Measurements from ENCODE around the gene CD300LB. TPM values are rescaled to one million over a fixed set of nuclear protein-coding genes. Genes with fewer than 3 reads are reported as not detected.

CD300LB gene
- total RNA-seq, 1 experiment from 2014 or later: not detected

DNA sequence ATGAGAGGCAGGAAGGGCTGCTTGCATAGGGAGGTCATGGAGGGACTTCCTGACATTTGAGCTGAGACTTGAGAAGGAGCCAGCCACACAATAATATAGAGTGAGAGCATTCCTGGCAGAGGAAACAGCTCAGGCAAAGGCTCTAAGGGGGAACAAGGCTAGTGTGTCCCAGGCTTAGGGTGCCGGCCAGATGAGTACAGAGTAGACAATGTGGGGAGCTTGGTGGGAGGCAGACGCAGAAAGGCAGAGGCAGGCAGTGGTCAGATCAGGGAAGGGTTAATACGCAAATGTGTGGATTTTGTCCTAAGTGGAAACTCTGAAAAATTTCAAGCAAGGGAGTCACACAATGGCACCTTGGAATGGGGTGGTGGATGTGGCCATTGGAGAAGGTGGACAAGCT, 31.3 kb downstream of the CD300LB start:
- Histone ChIP-seq H3K4ac (ENCODE audit: low read depth, low read length) (no peak overlapping the region), H2AK5ac (ENCODE audit: insufficient read length, low read length) (no peak overlapping the region), H3K9ac (ENCODE audit: extremely low read depth, insufficient read length, low read length) (no peak overlapping the region), H3K23me2 (ENCODE audit: insufficient read length, low read depth, low read length, poor library complexity, severe bottlenecking) (no peaks in the 10 kb centered on the region), H2BK120ac (ENCODE audit: low read depth, low read length, poor library complexity, severe bottlenecking) (no peak overlapping the region), H2BK20ac (ENCODE audit: low read depth, low read length, poor library complexity, severe bottlenecking) (no peak overlapping the region), H3K4me1 (ENCODE audit: insufficient read depth, low read length) (no peaks in the 10 kb centered on the region), H3K9me3 (ENCODE audit: control insufficient read depth, low read depth, low read length) (no peaks in the 10 kb centered on the region), H3K27me3 (ENCODE audit: insufficient read depth, low read length) (no peaks in the 10 kb centered on the region), H4K91ac (ENCODE audit: insufficient read length, low read depth, low read length) (no peak overlapping the region), H2BK15ac (ENCODE audit: low read depth, low read length) (no peak overlapping the region), H2BK5ac (ENCODE audit: insufficient read length, low read length) (no peak overlapping the region), H4K20me1 (ENCODE audit: control insufficient read depth, insufficient read depth, insufficient read length) (no peaks in the 10 kb centered on the region), H3K14ac (ENCODE audit: insufficient read depth, low read length) (no peak overlapping the region), H3K79me2 (ENCODE audit: insufficient read depth, low read length) (no peaks in the 10 kb centered on the region), H2AFZ (ENCODE audit: low read length) (no peak overlapping the region), H4K8ac (replicated peaks; ENCODE audit: insufficient read length, low read depth, low read length) (no peak overlapping the region), H3T11ph (ENCODE audit: low read length) (no peak overlapping the region), H2BK12ac (ENCODE audit: insufficient read length, low read depth, low read length) (no peak overlapping the region), H3K18ac (ENCODE audit: insufficient read length, low read depth, low read length) (no peak overlapping the region), H3K56ac (ENCODE audit: insufficient read length, low read depth, low read length) (no peak overlapping the region), H3K27ac (ENCODE audit: insufficient read length, low read depth, low read length) (no peak overlapping the region), H4K5ac (ENCODE audit: insufficient read length, low read depth, low read length) (no peak overlapping the region), H3K79me1 (ENCODE audit: insufficient read depth, low read depth, low read length, poor library complexity, severe bottlenecking) (no peaks in the 10 kb centered on the region), H3K23ac (ENCODE audit: insufficient read length, low read depth, low read length) (no peak overlapping the region), H3K4me2 (ENCODE audit: insufficient read depth, insufficient read length, low read length) (no peak overlapping the region)
- H3K36me3 Mint-ChIP-seq (ENCODE audit: insufficient read depth in 1 of 3, low read depth in 3 of 3): no peaks in the 10 kb centered on the region
- no CpG with 5 or more reads among the region's 3 CpGs for WGBS (ENCODE audit: extremely low coverage, insufficient read length, low lambda C conversion rate)
- peaks cover 13% of the 10 kb centered on the region for H3K27me3 Mint-ChIP-seq (ENCODE audit: low read depth)
- no peak overlapping the region for H3K4me3 Mint-ChIP-seq
- H3K9me3 Mint-ChIP-seq: no peaks in the 10 kb centered on the region
- no peak for DNase-seq
- H3K4me1 Mint-ChIP-seq: peaks cover 0 to 4% of the 10 kb centered on the region in 2 experiments; a peak in 2 of 4 replicates
- no peak overlapping the region; a peak in 1 of 7 replicates for H3K27ac Mint-ChIP-seq
- TF ChIP-seq, protein P1, sequence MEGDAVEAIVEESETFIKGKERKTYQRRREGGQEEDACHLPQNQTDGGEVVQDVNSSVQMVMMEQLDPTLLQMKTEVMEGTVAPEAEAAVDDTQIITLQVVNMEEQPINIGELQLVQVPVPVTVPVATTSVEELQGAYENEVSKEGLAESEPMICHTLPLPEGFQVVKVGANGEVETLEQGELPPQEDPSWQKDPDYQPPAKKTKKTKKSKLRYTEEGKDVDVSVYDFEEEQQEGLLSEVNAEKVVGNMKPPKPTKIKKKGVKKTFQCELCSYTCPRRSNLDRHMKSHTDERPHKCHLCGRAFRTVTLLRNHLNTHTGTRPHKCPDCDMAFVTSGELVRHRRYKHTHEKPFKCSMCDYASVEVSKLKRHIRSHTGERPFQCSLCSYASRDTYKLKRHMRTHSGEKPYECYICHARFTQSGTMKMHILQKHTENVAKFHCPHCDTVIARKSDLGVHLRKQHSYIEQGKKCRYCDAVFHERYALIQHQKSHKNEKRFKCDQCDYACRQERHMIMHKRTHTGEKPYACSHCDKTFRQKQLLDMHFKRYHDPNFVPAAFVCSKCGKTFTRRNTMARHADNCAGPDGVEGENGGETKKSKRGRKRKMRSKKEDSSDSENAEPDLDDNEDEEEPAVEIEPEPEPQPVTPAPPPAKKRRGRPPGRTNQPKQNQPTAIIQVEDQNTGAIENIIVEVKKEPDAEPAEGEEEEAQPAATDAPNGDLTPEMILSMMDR (conservative IDR thresholded peaks at IDR 0.05): no peak
